H1 (cell line): Measurements from ENCODE around the gene MED12L. TPM values are rescaled to one million over a fixed set of nuclear protein-coding genes. Genes with fewer than 3 reads are reported as not detected.

Experiments
- CTCF ChIA-PET: fragments of 300-600 bp; sonication (Branson Sonifier 250); formaldehyde crosslinking; loops from one replicate; lab custom pipeline; 2021; ENCODE audit not compliant: partially characterized antibody; lab: Charles Lee
- POLR2A ChIA-PET: fragments of 300-600 bp; sonication (Branson Sonifier 250); formaldehyde crosslinking; loops from one replicate; lab custom pipeline; 2021; ENCODE audit warnings: inconsistent platforms; ENCODE audit not compliant: partially characterized antibody; lab: Charles Lee
- DNase-seq, 2 experiments: peaks; one replicate each; pipeline versions ENCODE4 v3.0.0 to v3.0.0-alpha.2; 2010 to 2022; ENCODE audit warnings: low spot score in 2 of 2, low read depth in 1 of 2, mixed read lengths in 1 of 2
- FAIRE-seq: peaks from 2 replicates; lab custom pipeline; 2011; peaks lifted over from hg19 to GRCh38; lab: Jason Lieb, UNC
- H2AFZ ChIP-seq: 2 replicates; pipeline ENCODE4 v1.8.1; 2012; ENCODE audit warnings: low read length, inconsistent platforms
- H2AK5ac ChIP-seq: 2 replicates; pipeline ENCODE4 v1.6.1; 2013; ENCODE audit warnings: low read depth, low read length
- H2BK120ac ChIP-seq: replicated peaks from 2 replicates; pipeline ENCODE3; 2013; ENCODE audit warnings: low read depth, low read length, inconsistent platforms
- H2BK12ac ChIP-seq: 2 replicates; pipeline ENCODE4 v1.6.1; 2013; ENCODE audit warnings: low read depth, low read length
- H2BK15ac ChIP-seq: 2 replicates; pipeline ENCODE4 v1.6.1; 2013; ENCODE audit warnings: low read length
- H2BK20ac ChIP-seq: 2 replicates; pipeline ENCODE4 v1.6.1; 2013; ENCODE audit warnings: low read length
- H2BK5ac ChIP-seq: 2 replicates; pipeline ENCODE4 v1.6.1; 2013; ENCODE audit warnings: low read depth, low read length
- H3K14ac ChIP-seq: 2 replicates; pipeline ENCODE4 v1.6.1; 2013; ENCODE audit warnings: inconsistent platforms; ENCODE audit not compliant: insufficient read length
- H3K18ac ChIP-seq: 2 replicates; pipeline ENCODE4 v1.6.1; 2013; ENCODE audit warnings: low read length; ENCODE audit errors: extremely low read depth
- H3K23ac ChIP-seq: 2 replicates; pipeline ENCODE4 v1.6.1; 2013; ENCODE audit warnings: inconsistent platforms; ENCODE audit not compliant: insufficient read length
- H3K23me2 ChIP-seq: 2 replicates; pipeline ENCODE4 v1.6.1; 2013; ENCODE audit warnings: low read depth, low read length
- H3K27ac ChIP-seq: 2 replicates; pipeline ENCODE4 v1.6.1; 2011; ENCODE audit warnings: low read depth, low read length, inconsistent platforms
- H3K27me3 ChIP-seq, 4 experiments: replicated peaks in 1 of 4; 1 replicate in 1 of 4; 2 replicates in 3 of 4; pipeline versions ENCODE4 v1.6.1 to v1.8.1; 2011 to 2013; ENCODE audit warnings: low read length in 3 of 4, mild to moderate bottlenecking in 3 of 4, inconsistent platforms in 2 of 4, mixed read lengths in 2 of 4, moderate library complexity in 1 of 4; ENCODE audit not compliant: control insufficient read depth in 3 of 4, insufficient read depth in 3 of 4; ENCODE audit errors: extremely low read depth in 1 of 4
- H3K36me3 ChIP-seq, 4 experiments: 2 replicates each; pipeline versions ENCODE4 v1.6.1 to v1.8.1; 2011 to 2013; ENCODE audit warnings: mild to moderate bottlenecking in 4 of 4, low read length in 3 of 4, moderate library complexity in 2 of 4, control low read depth in 1 of 4, inconsistent platforms in 1 of 4; ENCODE audit not compliant: insufficient read depth in 4 of 4, control insufficient read depth in 2 of 4
- H3K4ac ChIP-seq: replicated peaks from 2 replicates; pipeline ENCODE3; 2013; ENCODE audit warnings: low read length, low read depth, mixed read lengths, inconsistent platforms; ENCODE audit not compliant: insufficient read length
- H3K4me1 ChIP-seq, 4 experiments: replicated peaks in 1 of 4; 1 replicate in 1 of 4; 2 replicates in 3 of 4; pipeline versions ENCODE4 v1.6.1 to v1.8.1; 2011 to 2013; ENCODE audit warnings: low read length in 3 of 4, inconsistent platforms in 2 of 4, mixed read lengths in 1 of 4; ENCODE audit not compliant: insufficient read depth in 4 of 4, control insufficient read depth in 3 of 4
- H3K4me2 ChIP-seq, 2 experiments: 2 replicates each; pipeline versions ENCODE4 v1.6.1 to v1.8.1; 2011 to 2013; ENCODE audit warnings: low read depth in 2 of 2, low read length in 2 of 2, control low read depth in 1 of 2, inconsistent platforms in 1 of 2, mild to moderate bottlenecking in 1 of 2; ENCODE audit not compliant: insufficient read depth in 1 of 2
- H3K4me3 ChIP-seq, 4 experiments: fragments of 200-600, 300-600 bp in 1 of 4; sonication (generic), shearing (Covaris generic), sonication (Bioruptor Twin) in 1 of 4; 2 replicates each; pipeline versions ENCODE4 v1.5.1 to v1.8.1; 2011 to 2016; ENCODE audit warnings: low read length in 4 of 4, low read depth in 3 of 4, control low read depth in 2 of 4, inconsistent platforms in 2 of 4, mild to moderate bottlenecking in 2 of 4, mixed read lengths in 1 of 4, moderate library complexity in 1 of 4; ENCODE audit not compliant: insufficient read depth in 2 of 4; ENCODE audit errors: extremely low read depth in 1 of 4
- H3K56ac ChIP-seq: replicated peaks from 2 replicates; pipeline ENCODE3; 2013; ENCODE audit warnings: low read depth, mild to moderate bottlenecking, mixed read lengths, low read length, inconsistent platforms; ENCODE audit not compliant: insufficient read length
- H3K79me1 ChIP-seq: 2 replicates; pipeline ENCODE4 v1.6.1; 2013; ENCODE audit warnings: low read depth, low read length, control low read depth
- H3K79me2 ChIP-seq, 2 experiments: 2 replicates each; pipeline versions ENCODE4 v1.6.1 to v1.8.1; 2012 to 2013; ENCODE audit warnings: low read length in 2 of 2, mild to moderate bottlenecking in 2 of 2, inconsistent platforms in 1 of 2; ENCODE audit not compliant: insufficient read depth in 2 of 2, control insufficient read depth in 1 of 2
- H3K9ac ChIP-seq, 4 experiments: replicated peaks in 1 of 4; 1 replicate in 1 of 4; 2 replicates in 3 of 4; pipeline versions ENCODE4 v1.6.1 to v1.8.1; 2011 to 2013; ENCODE audit warnings: low read depth in 3 of 4, low read length in 3 of 4, control low read depth in 2 of 4, mild to moderate bottlenecking in 2 of 4, moderate library complexity in 2 of 4, inconsistent platforms in 1 of 4; ENCODE audit errors: extremely low read depth in 1 of 4
- H3K9me3 ChIP-seq, 2 experiments: 2 replicates each; pipeline versions ENCODE4 v1.6.1 to v1.8.1; 2012 to 2013; ENCODE audit warnings: mild to moderate bottlenecking in 2 of 2, moderate library complexity in 2 of 2, control low read depth in 1 of 2, inconsistent platforms in 1 of 2, low read depth in 1 of 2, low read length in 1 of 2, mixed read lengths in 1 of 2; ENCODE audit not compliant: insufficient read depth in 2 of 2
- H4K20me1 ChIP-seq, 2 experiments: replicated peaks in 1 of 2; 2 replicates each; pipeline versions ENCODE3 to v1.8.1; 2011 to 2013; ENCODE audit warnings: inconsistent platforms in 2 of 2, low read length in 2 of 2, mild to moderate bottlenecking in 1 of 2; ENCODE audit not compliant: insufficient read depth in 2 of 2, control insufficient read depth in 1 of 2
- H4K5ac ChIP-seq: 2 replicates; pipeline ENCODE4 v1.6.1; 2013; ENCODE audit warnings: low read length, low read depth, mixed read lengths, inconsistent platforms; ENCODE audit not compliant: insufficient read length
- H4K8ac ChIP-seq: 2 replicates; pipeline ENCODE4 v1.8.0; 2013; ENCODE audit warnings: mild to moderate bottlenecking, moderate library complexity, low read length, inconsistent platforms; ENCODE audit not compliant: insufficient read depth; ENCODE audit errors: extremely low read depth
- H4K91ac ChIP-seq: replicated peaks from 2 replicates; pipeline ENCODE3; 2013; ENCODE audit warnings: low read length, mixed read lengths, inconsistent platforms; ENCODE audit not compliant: insufficient read length
- CTCF ChIP-seq, 3 experiments: IDR thresholded peaks; 1 replicate in 2 of 3; 2 replicates in 1 of 3; pipeline versions ENCODE4 v1.5.1 to v1.6.1; 2011; ENCODE audit warnings: low read length in 3 of 3, mild to moderate bottlenecking in 3 of 3, inconsistent platforms in 2 of 3, low read depth in 1 of 3, moderate library complexity in 1 of 3; ENCODE audit not compliant: insufficient read depth in 1 of 3; ENCODE audit errors: control extremely low read depth in 1 of 3
- PHF8 ChIP-seq: fragments of 200-600 bp; sonication (generic); conservative IDR thresholded peaks from 2 replicates; pipeline ENCODE4 v1.7.1; 2012; ENCODE audit warnings: low read depth, mild to moderate bottlenecking, inconsistent platforms, low read length, moderate library complexity
- RAD21 ChIP-seq, 2 experiments: IDR thresholded peaks in 1 of 2; conservative IDR thresholded peaks in 1 of 2; 2 replicates each; pipeline ENCODE4 v1.6.1; 2011; ENCODE audit warnings: low read depth in 2 of 2, low read length in 2 of 2, improper control_type of control experiment in 1 of 2, inconsistent platforms in 1 of 2, mild to moderate bottlenecking in 1 of 2, moderate library complexity in 1 of 2
- ZNF274 ChIP-seq: IDR thresholded peaks from 2 replicates; pipeline ENCODE4 v1.7.0; 2012; ENCODE audit warnings: low read length, borderline replicate concordance; ENCODE audit errors: extremely low read depth
- WGBS, 2 experiments: shearing (Covaris generic) in 1 of 2; methylation state at CpG; one replicate each; pipeline versions ENCODE4 v1.1.6 to v1.1.7; 2013 to 2015; ENCODE audit warnings: low lambda C conversion rate in 2 of 2, mixed read lengths in 2 of 2, inconsistent platforms in 1 of 2, low coverage in 1 of 2, missing lambda C conversion rate in 1 of 2; ENCODE audit not compliant: insufficient replicate concordance in 2 of 2, insufficient coverage in 1 of 2, insufficient read length in 1 of 2; ENCODE audit errors: extremely low coverage in 1 of 2, missing lambda C conversion rate in 1 of 2; 5-methylcytosine and 5-hydroxymethylcytosine counted together
- polyA plus RNA-seq, 7 experiments: library from polyadenylated mRNA; depleted of rRNA in 3 of 7; stranded (reverse) in 5 of 7; unstranded in 2 of 7; fragments of >200 nt in 5 of 7; fragments of 200-250 nt in 2 of 7; gene quantifications; 1 replicate in 5 of 7; 2 replicates in 1 of 7; 4 replicates in 1 of 7; pipeline versions ENCODE4 v1.2.1 to v1.2.3, GENCODE V29; 2011 to 2013; ENCODE audit warnings: missing spikeins in 2 of 7, mixed read lengths in 2 of 7
- total RNA-seq: library from RNA; stranded (reverse); fragmentation: NEBNext Ultra II Directional; extraction: Animal tissue kit (Norgen Biotek cat#: 25700); gene quantifications from 2 replicates; pipeline ENCODE4 v1.2.1, GENCODE V29; 2021

The MED12L gene
- total and polyA plus RNA-seq, 2 of the 8 experiments (the other 6 are each of a cell fraction or from before 2014, with no cell fraction given): 3.6 to 26.2 TPM

DNA sequence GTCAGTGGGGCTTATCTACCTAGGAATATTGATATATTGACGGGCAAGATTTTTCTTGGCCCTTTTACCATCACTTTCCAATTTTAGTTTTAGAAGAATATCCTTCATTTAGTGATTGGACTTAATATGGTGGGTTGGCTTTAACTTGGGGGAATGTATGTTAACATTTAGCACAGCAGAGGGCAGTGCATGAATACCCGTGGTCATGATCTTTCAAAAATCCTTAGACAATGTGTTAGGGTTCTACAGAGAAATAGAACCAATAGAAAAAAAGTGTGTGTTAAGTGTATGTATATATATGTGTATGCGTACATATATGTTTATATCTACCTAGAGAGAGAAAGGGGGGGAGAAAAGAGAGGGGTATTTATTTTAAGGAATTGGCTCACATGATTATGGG lies 80.7 kb downstream of the MED12L start:
- Histone ChIP-seq H3K23me2 (no peaks in the 10 kb centered on the region), H4K20me1 (no peaks in the 10 kb centered on the region), H3K14ac (no peak overlapping the region), H2BK120ac (no peak overlapping the region), H2BK12ac (no peak overlapping the region), H3K4me3 (no peak overlapping the region), H3K4ac (no peak overlapping the region), H4K5ac (no peak overlapping the region), H3K79me2 (no peaks in the 10 kb centered on the region), H3K9me3 (no peaks in the 10 kb centered on the region), H2BK5ac (no peak overlapping the region), H3K36me3 (peaks cover 0 to 2% (median 2%) of the 10 kb centered on the region in 4 experiments; a peak in 3 of 8 replicates), H2BK15ac (no peak overlapping the region), H4K91ac (no peak overlapping the region), H3K4me2 (no peak overlapping the region), H2AFZ (no peak overlapping the region), H2BK20ac (no peak overlapping the region), H3K56ac (no peak overlapping the region), H3K27ac (no peak overlapping the region), H3K18ac (no peak overlapping the region), H3K9ac (no peak overlapping the region), H3K23ac (no peak overlapping the region), H4K8ac (no peak overlapping the region), H3K79me1 (no peaks in the 10 kb centered on the region; the same call in 1 of the 2 replicates), H2AK5ac (no peak overlapping the region), H3K27me3 (no peaks in the 10 kb centered on the region), H3K4me1 (no peaks in the 10 kb centered on the region)
- FAIRE-seq: no peak
- DNase-seq: no peak
- ChIA-PET POLR2A (no interaction called here), CTCF (interaction anchor here (3.0 to 6.8 kb wide), 3 partner anchors 10 to 114 kb away, joined by 19 to 32 read pairs (median 20); no protein-coding TSS in a partner anchor)
- TF ChIP-seq RAD21 (IDR thresholded peaks at IDR 0.05 in 1 of 2, conservative IDR thresholded peaks at IDR 0.05 in 1 of 2; ENCODE audit: low read depth in 2 of 2, low read length in 2 of 2) (no peak), ZNF274 (no peak), CTCF (IDR thresholded peaks at IDR 0.05; ENCODE audit: control extremely low read depth in 1 of 3, insufficient read depth in 1 of 3, low read depth in 1 of 3, low read length in 3 of 3) (peak in 1 of 3 experiments; percentile 9; a peak in 1 of 4 replicates), PHF8 (no peak)
- WGBS, 2 experiments: 93% methylated on average over 3 of the region's 3 CpGs; no CpG with 5 or more reads in 1 of the 2 experiments
